Measurements from ENCODE around the gene CDK14. TPM values are rescaled to one million over a fixed set of nuclear protein-coding genes. Genes with fewer than 3 reads are reported as not detected.
"Not testable (repeated sequence)": the region's sequence is repeated elsewhere in the genome, so short reads cannot be mapped to it uniquely, and the experiment has no call there.

The CDK14 gene
- total RNA-seq, 1 donor from 2014 or later = 64.6 TPM

- no peaks in the 10 kb centered on the region for H3K36me3 Mint-ChIP-seq
- no peak overlapping the region for H3K4me3 Mint-ChIP-seq
- H3K27me3 Mint-ChIP-seq (ENCODE audit: low read depth) = no peaks in the 10 kb centered on the region
- H3K4me1 Mint-ChIP-seq = peaks cover 8% of the 10 kb centered on the region
- no peak for DNase-seq (ENCODE audit: low spot score in 2 of 2, unreplicated experiment in 2 of 2)
- H3K27ac Mint-ChIP-seq = no peak overlapping the region
- no peaks in the 10 kb centered on the region for H3K9me3 Mint-ChIP-seq
- TF ChIP-seq CTCF (IDR thresholded peaks at IDR 0.05; ENCODE audit: unreplicated experiment) = no peak
Observed at GRCh38 chr7:91164506-91164905, 568.4 kb downstream of the CDK14 start.

GRCh38 chr7:91165006-91165845, 569.1 kb downstream of the CDK14 start:
- H3K27ac Mint-ChIP-seq = no peak overlapping the region

GRCh38 chr7:91165846-91166230, 569.7 kb downstream of the CDK14 start:
- no peak for TF ChIP-seq CTCF (IDR thresholded peaks at IDR 0.05; ENCODE audit: unreplicated experiment)
- Mint-ChIP-seq H3K36me3 (no peaks in the 10 kb centered on the region), H3K27me3 (ENCODE audit: low read depth) (no peaks in the 10 kb centered on the region), H3K9me3 (no peaks in the 10 kb centered on the region), H3K27ac (no peak overlapping the region), H3K4me1 (peaks cover 13% of the 10 kb centered on the region), H3K4me3 (no peak overlapping the region)
- DNase-seq (ENCODE audit: low spot score in 2 of 2, unreplicated experiment in 2 of 2) = no peak

More at GRCh38 chr7:91165006-91165845, 569.1 kb downstream of the CDK14 start:
- Mint-ChIP-seq H3K36me3 (no peaks in the 10 kb centered on the region), H3K4me1 (peaks cover 13% of the 10 kb centered on the region), H3K27me3 (ENCODE audit: low read depth) (no peaks in the 10 kb centered on the region), H3K9me3 (no peaks in the 10 kb centered on the region), H3K4me3 (no peak overlapping the region)
- no peak for TF ChIP-seq CTCF (IDR thresholded peaks at IDR 0.05; ENCODE audit: unreplicated experiment)
- no peak for DNase-seq (ENCODE audit: low spot score in 2 of 2, unreplicated experiment in 2 of 2)

- Mint-ChIP-seq H3K36me3 (peaks cover 13% of the 10 kb centered on the region), H3K27ac (no peak overlapping the region), H3K4me3 (no peak overlapping the region), H3K27me3 (ENCODE audit: low read depth) (no peaks in the 10 kb centered on the region), H3K9me3 (peaks cover 10% of the 10 kb centered on the region), H3K4me1 (peaks cover 13% of the 10 kb centered on the region)
- TF ChIP-seq CTCF (IDR thresholded peaks at IDR 0.05; ENCODE audit: unreplicated experiment) = no peak
- no peak for DNase-seq (ENCODE audit: low spot score in 2 of 2, unreplicated experiment in 2 of 2)
Observed at GRCh38 chr7:91168871-91169829, 573.0 kb downstream of the CDK14 start.

- H3K27me3 Mint-ChIP-seq (ENCODE audit: low read depth) = no peaks in the 10 kb centered on the region
- TF ChIP-seq CTCF (IDR thresholded peaks at IDR 0.05; ENCODE audit: unreplicated experiment) = no peak
- H3K27ac Mint-ChIP-seq = no peak overlapping the region
- H3K4me3 Mint-ChIP-seq = no peak overlapping the region
- H3K4me1 Mint-ChIP-seq = peaks cover 13% of the 10 kb centered on the region
- peaks cover 10% of the 10 kb centered on the region for H3K9me3 Mint-ChIP-seq
- no peak for DNase-seq (ENCODE audit: low spot score in 2 of 2, unreplicated experiment in 2 of 2)
- H3K36me3 Mint-ChIP-seq = peaks cover 13% of the 10 kb centered on the region
Observed at GRCh38 chr7:91169830-91170191, 573.7 kb downstream of the CDK14 start.

- Mint-ChIP-seq H3K9me3 (peaks cover 10% of the 10 kb centered on the region), H3K36me3 (peaks cover 13% of the 10 kb centered on the region), H3K4me1 (peaks cover 13% of the 10 kb centered on the region)
- not testable (repeated sequence) for H3K27ac Mint-ChIP-seq; H3K27me3 Mint-ChIP-seq (ENCODE audit: low read depth); H3K4me3 Mint-ChIP-seq; DNase-seq (ENCODE audit: low spot score in 2 of 2, unreplicated experiment in 2 of 2)
Observed at GRCh38 chr7:91173265-91173664, 577.1 kb downstream of the CDK14 start.
